ENCODE data around the gene TIAL1. TPM values are rescaled to one million over a fixed set of nuclear protein-coding genes. Genes with fewer than 3 reads are reported as not detected.
"Not testable (repeated sequence)": the region's sequence is repeated elsewhere in the genome, so short reads cannot be mapped to it uniquely, and the experiment has no call there.

The TIAL1 gene
- total RNA-seq, 1 donor from 2014 or later = 14.0 TPM

- DNase-seq (ENCODE audit: low read depth in 2 of 2) = no peak
Measured at GRCh38 chr10:119613741-119614140, 17.0 kb upstream of the TIAL1 start.

- DNase-seq (ENCODE audit: low read depth in 2 of 2) = no peak
Measured at GRCh38 chr10:119611433-119611832, 14.7 kb upstream of the TIAL1 start.

GRCh38 chr10:119609516-119609915 lies 12.8 kb upstream of the TIAL1 start:
- DNase-seq (ENCODE audit: low read depth in 2 of 2) = no peak

- peak; percentile 15 to 55 for DNase-seq (ENCODE audit: low read depth in 2 of 2)
Measured at GRCh38 chr10:119608316-119609155, 11.8 kb upstream of the TIAL1 start.

GRCh38 chr10:119604468-119604867 lies 7.7 kb upstream of the TIAL1 start:
- no peak for DNase-seq (ENCODE audit: low read depth in 2 of 2)

- peak in 1 of 2 donors; percentile 46 for DNase-seq (ENCODE audit: low read depth in 2 of 2)
Measured at GRCh38 chr10:119602241-119603095, 5.7 kb upstream of the TIAL1 start.

- no peak for DNase-seq (ENCODE audit: low read depth in 2 of 2)
Measured at GRCh38 chr10:119598397-119598796, 1.6 kb upstream of the TIAL1 start.

GRCh38 chr10:119597405-119598186 lies 832 bp upstream of the TIAL1 start:
- DNase-seq (ENCODE audit: low read depth in 2 of 2) = no peak

- DNase-seq (ENCODE audit: low read depth in 2 of 2) = peak in 1 of 2 donors; percentile 45
Measured at GRCh38 chr10:119595676-119596515, 868 bp downstream of the TIAL1 start.

- DNase-seq (ENCODE audit: low read depth in 2 of 2) = peak in 1 of 2 donors; percentile 17
Measured at GRCh38 chr10:119595134-119595675, 1.6 kb downstream of the TIAL1 start.

GRCh38 chr10:119588071-119588470 lies 8.7 kb downstream of the TIAL1 start:
- DNase-seq (ENCODE audit: low read depth in 2 of 2) = no peak

- DNase-seq (ENCODE audit: low read depth in 2 of 2) = no peak
Measured at GRCh38 chr10:119578355-119578754, 18.4 kb downstream of the TIAL1 start.

GRCh38 chr10:119575991-119576390 lies 20.8 kb downstream of the TIAL1 start:
- no peak for DNase-seq (ENCODE audit: low read depth in 2 of 2)

- DNase-seq (ENCODE audit: low read depth in 2 of 2) = peak in 1 of 2 donors; percentile 39
Measured at GRCh38 chr10:119575506-119575905, 21.3 kb downstream of the TIAL1 start.

GRCh38 chr10:119567978-119568377 lies 28.8 kb downstream of the TIAL1 start:
- no peak for DNase-seq (ENCODE audit: low read depth in 2 of 2)

GRCh38 chr10:119562097-119562496 lies 34.7 kb downstream of the TIAL1 start:
- no peak for DNase-seq (ENCODE audit: low read depth in 2 of 2)

- DNase-seq (ENCODE audit: low read depth in 2 of 2) = not testable (repeated sequence)
Measured at GRCh38 chr10:119559511-119559910, 37.3 kb downstream of the TIAL1 start.

- not testable (repeated sequence) for DNase-seq (ENCODE audit: low read depth in 2 of 2)
Measured at GRCh38 chr10:119556081-119556480, 40.7 kb downstream of the TIAL1 start.

- no peak for DNase-seq (ENCODE audit: low read depth in 2 of 2)
Measured at GRCh38 chr10:119555178-119555784, 41.5 kb downstream of the TIAL1 start.

- no peak for DNase-seq (ENCODE audit: low read depth in 2 of 2)
Measured at GRCh38 chr10:119550827-119551226, 45.9 kb downstream of the TIAL1 start.

Data from dermis microvascular lymphatic vessel endothelial cell (primary cell).